Stimulated activated CD8-positive, alpha-beta memory T cell treated with anti-CD3 and anti-CD28 coated beads, Interleukin-12 subunit alpha, Interleukin-12 subunit beta, amount 100 ng/mL, for 1 hour (primary cell): ENCODE results near the gene KRT85.
A peak's percentile ranks its signal among the peaks of the same experiment; 100 is the strongest.
"Not testable (repeated sequence)": the region's sequence is repeated elsewhere in the genome, so short reads cannot be mapped to it uniquely, and the experiment has no call there.

Experiments
- DNase-seq: peaks from one replicate; pipeline ENCODE4 v3.0.0-alpha.2; 2020; ENCODE audit warnings: low read depth

Gene KRT85

DNA sequence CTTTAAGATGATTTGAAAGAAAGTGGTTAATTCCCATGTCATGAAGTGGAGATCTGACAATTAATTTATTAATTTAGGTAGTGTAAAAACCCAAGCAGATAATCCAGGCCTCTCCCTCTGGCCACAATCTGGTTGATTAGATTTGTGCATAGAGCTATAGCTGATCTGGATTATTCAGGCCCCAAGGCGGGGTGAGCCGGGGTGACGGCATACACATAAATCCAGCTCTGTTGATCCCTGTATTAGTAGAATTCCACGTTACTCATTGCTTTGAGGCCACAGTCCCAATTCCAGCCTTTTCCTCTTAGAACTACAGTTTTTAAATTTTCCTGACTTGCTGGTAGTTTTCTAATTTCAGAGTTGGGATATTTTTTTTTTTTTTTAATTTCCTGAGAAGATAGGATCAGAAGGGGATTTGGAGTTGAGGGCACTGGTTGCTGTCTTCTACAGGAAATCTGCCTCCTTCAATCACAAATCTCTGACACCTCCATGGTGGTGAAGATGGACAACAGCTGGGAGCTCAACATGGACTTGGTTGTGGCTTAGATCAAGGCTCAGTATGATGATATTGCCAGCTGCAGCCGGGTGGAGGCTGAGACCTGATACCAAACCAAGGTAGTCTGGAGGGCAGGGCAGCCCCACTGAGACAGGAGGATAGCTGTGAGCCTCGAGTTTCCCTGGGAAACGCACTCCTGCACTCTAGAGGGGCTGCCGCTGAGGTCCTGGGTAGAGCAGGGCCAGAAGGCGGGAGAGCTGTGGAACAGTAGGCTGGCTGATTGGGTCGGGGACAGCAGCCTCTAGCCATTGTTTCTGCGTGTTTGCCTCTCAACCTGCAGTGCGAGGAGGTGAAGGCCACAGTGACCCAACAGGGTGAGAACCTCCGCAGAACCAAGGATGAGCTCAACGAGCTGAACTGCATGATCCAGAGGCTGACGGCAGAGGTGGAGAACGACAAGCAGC lies 19.4 kb downstream of the KRT85 start:
- no peak for DNase-seq

DNA sequence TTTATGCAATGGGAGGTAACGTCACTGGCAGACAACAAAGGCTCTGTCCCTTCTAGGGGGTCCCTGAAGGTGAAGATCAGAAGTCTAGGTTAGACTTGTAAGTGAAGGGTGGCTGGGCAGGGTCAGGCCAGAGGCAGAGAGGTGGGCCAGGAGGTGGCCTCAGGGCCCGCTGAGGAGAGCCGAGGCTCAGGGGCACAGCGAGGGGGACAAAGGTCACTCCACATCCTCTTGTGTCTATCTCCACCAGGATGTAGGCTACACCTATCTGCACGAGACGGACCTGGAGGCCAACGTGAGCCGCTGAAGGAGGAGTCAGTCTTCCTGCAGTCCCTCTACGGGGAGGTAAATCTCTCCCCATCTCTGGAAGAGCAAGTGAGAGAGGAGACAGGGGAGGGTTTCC lies 20.3 kb downstream of the KRT85 start:
- no peak for DNase-seq

DNA sequence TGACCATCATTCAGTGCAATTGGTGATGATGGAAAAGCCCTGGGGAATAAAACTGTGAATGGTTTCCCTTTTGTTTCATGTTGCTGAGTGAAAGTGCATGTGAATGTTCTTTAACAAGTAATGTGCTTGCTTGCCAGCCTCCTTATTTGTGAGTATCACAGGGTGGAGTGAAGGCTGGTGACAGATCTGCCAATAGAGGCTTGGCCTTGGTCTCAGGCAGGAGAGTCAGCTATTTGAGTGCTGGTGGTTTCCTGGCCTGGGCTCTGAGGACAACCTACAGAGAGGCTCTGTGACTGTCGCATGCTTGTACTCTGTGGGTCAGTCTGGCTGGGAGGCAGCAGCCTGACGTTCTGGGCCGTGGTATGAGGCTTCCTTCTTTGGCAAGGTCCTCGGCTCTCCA lies 20.7 kb downstream of the KRT85 start:
- no peak for DNase-seq

DNA sequence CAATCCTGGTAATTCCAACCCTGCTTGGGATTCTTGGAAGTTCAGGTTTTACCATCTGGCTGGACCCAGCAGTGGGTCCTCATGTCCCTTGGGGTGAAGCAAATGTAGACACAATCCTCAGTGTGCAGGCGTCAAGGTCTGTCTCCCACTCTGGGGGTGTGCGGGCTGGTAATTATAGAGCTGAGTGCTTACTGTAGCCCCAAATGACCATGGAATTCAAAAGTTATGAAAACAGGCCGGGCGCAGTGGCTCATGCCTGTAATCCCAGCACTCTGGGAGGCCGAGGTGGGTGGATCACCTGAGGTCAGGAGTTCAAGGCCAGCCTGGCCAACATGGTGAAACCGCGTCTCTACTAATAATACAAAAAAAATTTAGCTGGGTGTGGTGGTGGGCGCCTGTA lies 22.2 kb downstream of the KRT85 start:
- DNase-seq, result not testable (repeated sequence)

DNA sequence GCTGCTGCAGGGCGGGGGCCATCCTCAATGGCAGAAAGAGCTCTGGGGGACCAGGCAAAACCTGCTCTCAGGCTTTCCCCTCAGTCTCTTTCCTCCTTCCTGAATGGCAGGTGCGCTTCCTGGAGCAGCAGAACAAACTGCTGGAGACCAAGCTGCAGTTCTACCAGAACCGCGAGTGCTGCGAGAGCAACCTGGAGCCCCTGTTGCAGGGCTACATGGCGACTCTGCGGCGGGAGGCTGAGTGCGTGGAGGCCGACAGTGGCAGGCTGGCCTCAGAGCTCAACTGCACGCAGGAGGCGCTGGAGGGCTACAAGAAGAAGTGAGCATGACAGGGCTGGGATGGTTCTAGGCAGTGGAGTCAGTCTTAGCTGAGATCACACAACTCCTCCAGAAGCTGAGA lies 23.2 kb downstream of the KRT85 start:
- DNase-seq, result no peak

DNA sequence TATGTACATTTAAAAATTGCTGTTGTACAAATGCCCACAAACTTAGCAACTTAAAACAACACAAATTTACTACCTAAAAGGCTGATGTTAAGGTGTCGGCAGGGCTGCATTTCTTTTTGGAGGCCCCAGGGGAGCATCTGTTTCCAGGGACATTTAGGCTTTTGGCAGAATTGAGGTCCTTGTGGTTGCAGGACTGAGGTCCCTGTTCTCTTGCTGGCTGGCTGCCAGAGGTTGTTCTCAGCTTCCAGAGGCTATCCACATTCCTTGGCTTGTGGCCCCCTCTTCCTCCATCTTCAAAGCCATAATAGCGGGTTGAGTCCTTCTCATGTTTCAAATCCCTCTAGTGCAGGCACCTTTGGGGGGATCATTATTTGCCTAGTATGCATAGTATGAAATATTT lies 23.7 kb downstream of the KRT85 start:
- no peak for DNase-seq

DNA sequence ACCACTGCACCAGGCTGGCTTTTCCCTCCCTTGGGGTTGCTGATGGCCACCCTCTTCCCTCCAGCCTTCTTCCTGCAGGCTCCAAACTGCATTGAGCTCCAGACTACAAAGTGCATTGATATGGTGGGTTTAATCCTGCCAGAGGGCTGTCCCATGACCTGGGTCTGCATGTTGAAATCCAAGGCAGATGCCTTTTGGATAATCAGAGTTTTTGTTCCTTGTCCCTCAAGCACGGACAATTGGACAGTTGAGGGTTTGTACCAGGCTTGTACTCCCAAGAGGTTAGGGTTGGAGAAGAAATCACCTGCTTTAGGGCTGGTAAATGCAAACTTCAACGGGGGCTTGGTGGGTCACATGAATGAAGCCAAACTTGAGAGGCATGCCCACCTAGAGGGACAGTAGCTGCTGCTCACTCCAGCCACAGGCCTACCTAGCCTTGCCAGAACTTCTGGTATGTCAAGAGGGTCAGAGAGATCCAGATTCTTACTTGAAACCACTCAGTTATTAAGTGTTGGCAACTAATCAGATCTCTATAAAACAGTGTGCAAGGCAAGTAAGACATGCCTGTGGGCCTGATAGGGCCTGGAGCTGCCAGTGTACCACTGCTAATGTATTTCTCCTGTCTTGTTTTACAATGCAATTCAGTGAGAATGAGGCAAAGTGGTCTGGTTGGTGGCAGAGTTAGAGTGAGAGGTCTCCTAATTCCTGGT lies 24.3 kb downstream of the KRT85 start:
- DNase-seq, result no peak

DNA sequence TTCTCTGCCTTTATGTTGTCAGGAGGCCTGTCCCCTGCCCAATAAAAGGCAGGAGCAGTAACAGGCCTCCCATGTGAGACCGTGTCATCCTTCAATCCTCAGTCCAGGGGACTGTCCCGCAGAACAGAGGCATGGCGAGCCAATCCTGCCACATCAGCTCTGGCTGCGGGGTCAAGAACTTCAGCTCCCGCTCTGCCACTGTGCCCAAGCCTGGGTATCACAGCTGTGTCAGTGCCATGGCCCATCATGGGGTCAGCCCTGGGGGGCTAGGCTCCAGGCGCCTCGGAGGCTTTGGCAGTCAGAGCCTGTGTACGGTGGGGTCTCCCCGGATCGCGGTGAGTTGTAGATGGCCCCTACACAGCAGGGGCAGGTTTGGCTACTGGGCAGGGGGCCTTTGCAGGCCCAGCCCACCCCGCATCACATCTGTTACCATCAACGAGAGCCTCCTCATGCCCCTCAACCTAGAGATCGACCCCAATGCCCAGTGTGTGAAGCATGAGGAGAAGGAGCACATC lies 26.2 kb downstream of the KRT85 start:
- DNase-seq, result no peak

DNA sequence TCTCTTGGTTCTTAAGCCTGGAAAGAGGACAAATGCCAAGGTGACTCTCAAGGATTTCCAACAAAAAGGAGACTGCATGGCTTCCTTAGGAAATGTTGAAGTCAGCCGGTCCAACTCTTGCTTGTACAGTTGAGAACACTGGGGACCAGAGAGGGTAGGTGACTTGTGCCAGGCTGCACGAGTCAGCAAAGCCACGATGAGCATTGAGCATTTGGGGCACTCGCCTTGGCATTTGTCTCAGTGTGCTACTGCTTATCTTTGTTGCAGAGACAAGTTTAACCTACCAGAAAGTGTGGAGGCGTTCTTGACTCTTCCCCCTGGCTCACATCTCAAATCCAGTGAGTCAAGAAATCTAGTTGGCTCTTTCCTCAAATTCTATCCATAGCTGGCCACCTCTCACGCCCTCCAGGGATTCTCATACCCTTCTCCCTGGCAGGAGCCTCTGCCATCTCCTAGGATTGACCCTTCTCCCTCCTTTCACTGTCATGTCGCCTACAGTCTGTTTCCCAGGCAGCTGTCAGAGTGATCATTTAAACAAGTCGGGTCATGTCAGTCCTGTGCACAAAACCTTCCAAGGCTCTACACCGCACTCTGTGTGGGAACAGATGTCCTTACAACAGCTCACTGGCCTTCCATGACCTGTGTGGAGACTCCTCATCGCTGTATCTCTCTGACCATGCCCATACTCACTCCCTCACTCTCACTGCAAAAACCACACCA lies 28.9 kb downstream of the KRT85 start:
- DNase-seq, result no peak

DNA sequence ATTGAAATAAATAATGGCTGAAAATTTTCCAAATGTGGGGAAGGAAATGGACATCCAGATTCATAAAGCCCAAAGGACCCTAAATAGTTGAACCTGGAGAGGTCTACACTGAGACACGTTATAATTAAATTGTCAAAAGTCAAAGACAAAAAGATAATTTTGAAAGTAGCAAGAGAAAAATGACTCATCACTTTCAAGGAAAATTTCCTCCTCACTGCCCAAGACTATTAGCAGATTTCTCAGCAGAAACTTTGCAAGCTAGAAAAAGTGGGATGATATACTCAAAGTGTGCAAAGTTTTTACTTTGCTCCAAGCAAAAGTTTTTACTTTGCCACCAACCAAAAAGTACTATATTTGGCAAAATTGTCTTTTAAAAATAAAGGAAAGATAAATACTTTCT lies 30.2 kb downstream of the KRT85 start:
- DNase-seq, result no peak

DNA sequence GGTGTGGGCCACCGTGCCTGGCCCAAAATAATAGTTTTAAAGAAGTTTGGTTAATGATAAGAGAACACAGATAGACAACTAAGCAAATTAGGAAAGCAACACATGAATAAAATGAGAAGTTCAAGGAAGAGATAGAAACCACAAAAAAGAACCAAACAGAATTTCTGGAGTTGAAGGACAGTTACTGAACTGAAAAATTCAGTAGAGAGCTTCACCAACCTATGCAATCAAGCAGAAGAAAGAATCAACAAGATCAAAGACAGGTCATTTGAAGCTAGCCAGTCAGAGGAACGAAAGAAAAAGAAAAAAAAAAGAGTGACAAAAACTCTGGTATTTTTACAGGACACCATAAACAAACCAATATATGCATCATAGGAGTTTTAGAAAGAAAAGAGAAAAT lies 30.6 kb downstream of the KRT85 start:
- no peak for DNase-seq

DNA sequence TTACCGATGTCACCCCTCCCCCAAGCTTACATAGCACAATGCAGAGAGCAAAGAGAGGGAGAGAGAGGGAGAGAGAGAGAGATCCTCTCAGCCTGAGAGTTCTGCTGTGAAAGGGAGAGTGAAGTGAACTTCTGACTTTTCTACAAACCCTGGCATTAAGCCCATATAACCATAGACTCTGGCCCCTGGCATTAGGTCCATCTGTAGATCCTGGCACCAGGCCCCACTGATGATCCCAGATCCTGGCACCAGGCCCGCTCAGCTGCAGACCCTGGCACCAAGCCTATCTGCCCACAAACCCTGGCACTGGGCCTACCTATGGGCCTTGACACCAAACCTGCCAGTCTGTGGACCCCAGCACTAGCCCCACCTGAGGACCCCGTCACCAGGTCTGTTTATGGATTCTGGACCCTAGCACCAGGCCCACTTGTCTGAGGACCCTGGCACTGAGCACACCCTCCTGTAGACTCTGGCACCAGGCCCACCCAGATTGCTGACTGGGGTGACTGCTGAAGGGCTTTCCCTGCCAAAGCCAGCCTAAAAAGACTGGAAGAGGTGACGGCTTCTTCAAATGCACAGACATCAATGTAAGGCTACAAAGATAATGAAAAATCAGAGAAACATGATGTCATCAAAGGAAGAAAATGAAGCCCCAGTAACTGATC lies 31.6 kb downstream of the KRT85 start:
- DNase-seq, result no peak

DNA sequence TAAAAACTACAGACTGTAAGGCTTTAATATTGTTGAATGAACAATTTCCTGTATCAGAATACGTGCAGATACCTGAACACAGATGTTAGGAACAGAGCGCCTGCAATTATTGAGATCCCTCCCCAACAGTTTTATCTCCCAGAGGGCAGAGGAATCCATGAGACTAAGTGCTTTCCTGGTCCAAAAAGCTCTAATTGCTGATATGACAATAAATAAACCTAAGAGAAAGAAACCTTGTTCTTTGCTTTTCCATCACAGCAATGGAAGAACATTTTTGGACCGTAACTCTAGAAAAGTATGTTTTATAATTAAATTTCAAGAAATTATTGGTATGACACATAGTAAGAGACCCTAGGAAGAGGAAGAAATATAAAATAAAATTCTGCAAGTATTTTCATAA lies 33.1 kb downstream of the KRT85 start:
- no peak for DNase-seq

DNA sequence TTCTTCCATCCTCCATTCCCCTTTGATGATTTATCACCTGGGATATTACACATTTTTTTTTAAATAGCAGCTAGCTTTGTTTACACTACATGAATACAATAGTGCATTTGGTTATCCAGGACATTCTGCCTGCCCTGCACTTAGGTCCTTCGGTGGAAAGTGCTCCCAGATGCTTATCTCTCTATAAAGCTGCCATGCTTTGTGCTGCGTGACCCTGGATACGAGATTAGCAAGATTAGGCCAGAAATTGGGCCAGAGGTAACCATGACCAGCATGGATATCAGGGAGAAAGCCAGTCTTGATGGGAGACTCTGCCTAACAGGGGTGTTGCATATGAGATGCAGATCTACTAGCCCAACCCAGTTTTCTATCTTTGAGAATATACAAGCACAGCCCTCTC lies 34.0 kb downstream of the KRT85 start:
- no peak for DNase-seq

DNA sequence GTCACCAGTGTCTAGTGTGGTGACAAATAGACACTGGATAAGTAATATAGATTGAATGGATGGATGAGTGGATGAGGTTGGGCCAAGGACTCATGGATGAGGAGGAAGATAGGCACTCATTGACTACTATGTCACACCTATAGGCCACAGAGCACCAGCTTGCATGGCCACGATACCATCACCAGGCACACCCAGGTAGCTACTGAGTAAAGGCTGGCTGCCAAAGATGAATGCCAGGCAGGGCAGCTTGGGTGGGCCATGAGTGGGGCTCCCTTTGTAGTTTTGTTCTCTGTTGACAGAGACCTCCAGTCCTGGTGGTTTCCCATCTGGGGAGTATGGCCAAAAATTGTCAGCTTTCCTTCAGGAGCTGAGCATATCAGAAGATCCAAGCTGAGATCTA lies 34.9 kb downstream of the KRT85 start:
- no peak for DNase-seq

DNA sequence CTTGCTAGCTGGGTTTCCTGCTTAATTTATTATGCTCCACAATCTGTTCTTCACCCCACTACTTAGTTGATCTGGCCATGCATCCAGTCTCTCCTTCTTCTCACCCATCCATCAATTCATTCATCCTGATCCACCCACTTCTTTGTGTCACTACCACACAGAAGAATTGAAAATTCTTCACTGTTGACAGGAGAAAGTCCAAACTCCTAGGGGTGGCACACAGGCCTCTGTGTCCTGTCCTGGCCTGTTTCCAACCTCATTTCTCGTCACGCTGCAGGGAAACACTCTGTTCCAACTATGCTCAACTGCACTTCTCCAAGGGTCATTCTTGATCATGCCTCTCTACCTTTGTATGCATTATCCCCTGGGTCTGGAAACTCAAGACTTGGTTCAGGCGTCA lies 35.4 kb downstream of the KRT85 start:
- DNase-seq, result no peak

DNA sequence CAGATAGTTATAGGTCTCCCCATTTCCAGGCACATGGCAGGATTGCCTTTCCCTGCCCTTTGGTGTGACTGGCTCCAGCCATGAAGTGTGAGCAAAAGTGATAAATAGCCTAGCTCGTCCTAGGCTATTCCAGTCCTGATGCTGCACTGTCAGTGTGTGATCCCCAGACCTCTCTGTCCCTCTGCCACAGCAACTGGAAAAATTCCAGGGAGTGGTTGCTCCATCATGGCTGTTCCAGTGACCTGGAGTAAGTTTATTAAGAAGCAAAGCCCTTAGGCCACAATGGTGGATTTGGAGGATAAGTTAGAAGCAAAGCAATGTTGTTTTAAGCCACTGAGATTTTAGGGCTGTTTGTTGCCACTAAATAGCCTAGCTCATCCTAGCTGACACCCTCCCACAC lies 36.2 kb downstream of the KRT85 start:
- no peak for DNase-seq

DNA sequence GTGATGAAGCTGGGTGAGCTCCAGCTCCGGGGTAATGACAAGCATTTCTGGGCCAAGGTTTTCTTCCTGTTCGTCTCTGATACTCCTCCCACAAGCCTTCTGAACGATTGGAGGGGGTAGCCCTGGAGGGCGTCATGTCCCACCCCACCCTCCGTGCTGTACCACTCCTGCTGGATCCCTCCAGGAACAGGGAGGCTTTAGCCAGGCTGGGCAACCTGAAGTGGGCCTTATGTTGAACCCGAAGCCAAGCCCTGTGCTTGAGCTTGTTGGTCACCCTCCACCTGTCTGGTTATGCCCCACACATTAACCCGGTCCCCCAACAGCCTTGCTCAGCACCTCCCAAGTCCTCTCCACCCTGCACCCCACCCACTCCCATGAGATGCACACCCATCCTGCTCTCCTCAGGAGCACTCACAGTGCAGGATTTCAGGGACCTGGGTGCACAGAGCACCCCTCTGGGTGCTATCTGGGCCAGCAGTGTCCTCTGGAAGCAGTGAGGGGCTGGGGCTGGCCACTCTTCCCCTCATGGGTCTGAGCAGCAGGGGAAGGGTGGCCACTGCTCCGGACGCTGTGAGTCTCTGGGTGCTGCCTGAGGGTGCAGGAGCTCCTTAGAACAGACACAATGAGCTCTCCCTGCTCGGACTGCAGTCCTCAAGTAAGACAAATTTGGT lies 39.3 kb downstream of the KRT85 start:
- no peak for DNase-seq

DNA sequence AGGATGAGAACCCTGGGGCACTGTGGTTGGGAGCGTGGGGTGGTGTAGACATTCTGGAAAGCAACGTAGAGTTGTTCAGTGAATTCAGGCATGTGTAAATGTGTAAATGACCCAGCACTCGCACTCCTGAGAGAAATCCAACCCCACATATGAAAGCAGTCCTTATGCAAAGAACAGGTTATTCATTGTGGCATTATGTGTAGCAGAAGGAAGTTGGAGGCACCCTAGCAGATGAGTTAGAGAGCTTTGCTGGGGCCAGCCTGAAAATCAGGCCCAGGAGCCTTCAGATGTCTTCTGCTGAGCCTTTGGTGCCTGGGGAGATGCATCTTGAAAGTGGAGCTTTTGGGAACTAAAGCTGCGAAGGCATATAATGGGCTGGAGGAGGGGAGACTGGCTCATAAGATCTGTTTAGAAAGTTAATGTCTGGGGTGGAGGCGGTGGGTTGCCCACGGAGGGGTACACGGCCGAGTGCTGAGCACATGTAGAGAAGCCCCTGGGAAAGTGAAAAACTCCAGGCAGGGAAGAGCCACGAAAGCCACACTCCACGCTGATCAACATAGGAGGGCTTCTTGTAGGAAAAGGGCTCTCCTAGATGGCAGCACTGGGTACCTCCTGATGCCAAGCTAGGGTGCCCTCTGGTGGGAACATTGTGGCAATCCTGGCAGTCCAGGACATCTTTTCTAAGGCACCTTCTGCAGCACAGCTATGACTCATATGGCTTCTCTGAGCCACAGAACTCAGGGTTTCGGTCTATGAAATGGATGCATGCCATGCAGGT lies 40.0 kb downstream of the KRT85 start:
- peak; percentile 55 for DNase-seq

DNA sequence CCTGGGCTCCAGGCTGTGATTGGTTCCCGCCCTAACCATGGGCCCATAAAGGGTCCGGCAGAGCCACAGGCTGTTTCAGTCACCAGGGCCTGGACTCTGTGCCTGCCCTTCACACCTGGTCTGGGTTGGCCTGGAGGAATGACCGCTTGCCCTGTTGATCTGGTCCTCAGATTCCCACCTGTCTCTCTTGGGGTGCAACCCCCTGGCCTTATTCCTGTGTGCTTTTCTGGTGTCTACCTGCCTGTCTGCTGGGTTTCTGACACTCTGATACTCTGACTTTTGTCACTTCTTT lies 43.2 kb downstream of the KRT85 start:
- DNase-seq, result no peak
